GM10266 (cell line): Measurements from ENCODE around the gene PNKD.
A peak's percentile ranks its signal among the peaks of the same experiment; 100 is the strongest.

Experiments
- DNase-seq: peaks from one replicate; pipeline ENCODE4 v3.0.0; 2012; ENCODE audit errors: extremely low spot score
- CTCF ChIP-seq: IDR thresholded peaks from 2 replicates; pipeline ENCODE4 v1.5.1; 2012; ENCODE audit warnings: mild to moderate bottlenecking, low read depth; ENCODE audit not compliant: control insufficient read depth, insufficient read depth; ENCODE audit errors: missing control alignments

PNKD gene

GRCh38 chr2:218325566-218326160, 55.3 kb downstream of the PNKD start:
- no peak for TF ChIP-seq CTCF
- no peak for DNase-seq

- no peak for DNase-seq
- TF ChIP-seq CTCF: no peak
These were observed 56.0 kb downstream of the PNKD start for GRCh38 chr2:218326315-218326714.

- TF ChIP-seq CTCF: no peak
- DNase-seq: no peak
These were observed 57.3 kb downstream of the PNKD start for GRCh38 chr2:218327451-218328210.

GRCh38 chr2:218328294-218328693, 58.0 kb downstream of the PNKD start:
- no peak for TF ChIP-seq CTCF
- no peak for DNase-seq

- no peak for TF ChIP-seq CTCF
- DNase-seq: peak; percentile 70
These were observed 58.9 kb downstream of the PNKD start for GRCh38 chr2:218329027-218329825.

- peak; percentile 60 for DNase-seq
- no peak for TF ChIP-seq CTCF
These were observed 59.7 kb downstream of the PNKD start for GRCh38 chr2:218329826-218330593.

GRCh38 chr2:218331745-218332144, 61.4 kb downstream of the PNKD start:
- TF ChIP-seq CTCF: no peak

More at GRCh38 chr2:218331745-218332144, 61.4 kb downstream of the PNKD start:
- DNase-seq: no peak
